Measurements from ENCODE around the gene HSD3B7.

The HSD3B7 gene

DNA sequence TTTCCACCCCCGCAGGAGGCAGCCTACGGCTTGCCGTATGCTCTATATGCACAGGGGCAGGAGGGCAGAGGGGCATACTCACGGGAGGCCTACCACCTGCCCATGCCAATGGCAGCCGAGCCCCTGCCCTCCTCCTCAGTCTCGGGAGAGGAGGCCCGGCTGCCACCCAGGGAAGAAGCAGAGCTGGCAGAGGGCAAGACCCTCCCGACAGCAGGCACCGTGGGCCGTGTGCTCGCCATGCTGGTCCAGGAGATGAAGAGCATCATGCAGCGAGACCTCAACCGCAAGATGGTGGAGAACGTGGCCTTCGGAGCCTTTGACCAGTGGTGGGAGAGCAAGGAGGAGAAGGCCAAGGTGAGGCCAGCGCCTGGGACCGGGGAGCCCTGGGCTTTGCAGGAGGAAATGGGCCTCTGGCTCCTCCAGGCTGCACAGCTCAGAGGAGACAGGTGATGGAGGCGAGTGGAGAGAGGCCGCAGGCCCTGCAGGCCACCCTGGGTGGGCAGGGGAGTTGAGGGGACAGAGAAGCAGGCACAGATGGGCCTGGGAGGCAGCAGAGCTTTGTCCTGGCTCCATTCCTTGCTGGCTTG is 18.9 kb upstream of the HSD3B7 start:
- H3K36me3 ChIP-seq (ENCODE audit: insufficient read depth, low read length) = peaks cover 35% of the 10 kb centered on the region
- no peaks in the 10 kb centered on the region for H3K9me3 ChIP-seq (ENCODE audit: control insufficient read depth, insufficient read depth, low read length)
- H3K4me1 ChIP-seq (ENCODE audit: insufficient read depth, low read length) = no peaks in the 10 kb centered on the region
- no peak overlapping the region; the same call in 1 of the 2 replicates for H3K9ac ChIP-seq (ENCODE audit: low read depth, low read length)

GRCh38 chr16:30967795-30968194 is 17.2 kb upstream of the HSD3B7 start:
- Histone ChIP-seq H3K9me3 (ENCODE audit: control insufficient read depth, insufficient read depth, low read length) (no peaks in the 10 kb centered on the region), H3K36me3 (ENCODE audit: insufficient read depth, low read length) (peaks cover 36% of the 10 kb centered on the region), H3K4me1 (ENCODE audit: insufficient read depth, low read length) (no peaks in the 10 kb centered on the region), H3K9ac (ENCODE audit: low read depth, low read length) (no peak overlapping the region)

- Histone ChIP-seq H3K4me1 (ENCODE audit: insufficient read depth, low read length) (no peaks in the 10 kb centered on the region), H3K9me3 (ENCODE audit: control insufficient read depth, insufficient read depth, low read length) (no peaks in the 10 kb centered on the region), H3K36me3 (ENCODE audit: insufficient read depth, low read length) (peaks cover 40% of the 10 kb centered on the region), H3K9ac (ENCODE audit: low read depth, low read length) (no peak overlapping the region)
Observed at GRCh38 chr16:30969246-30969842, 15.7 kb upstream of the HSD3B7 start.

- no peaks in the 10 kb centered on the region for H3K9me3 ChIP-seq (ENCODE audit: control insufficient read depth, insufficient read depth, low read length)
- H3K4me1 ChIP-seq (ENCODE audit: insufficient read depth, low read length) = no peaks in the 10 kb centered on the region
- H3K36me3 ChIP-seq (ENCODE audit: insufficient read depth, low read length) = peaks cover 38% of the 10 kb centered on the region
- no peak overlapping the region for H3K9ac ChIP-seq (ENCODE audit: low read depth, low read length)
Observed at GRCh38 chr16:30971298-30971697, 13.7 kb upstream of the HSD3B7 start.

DNA sequence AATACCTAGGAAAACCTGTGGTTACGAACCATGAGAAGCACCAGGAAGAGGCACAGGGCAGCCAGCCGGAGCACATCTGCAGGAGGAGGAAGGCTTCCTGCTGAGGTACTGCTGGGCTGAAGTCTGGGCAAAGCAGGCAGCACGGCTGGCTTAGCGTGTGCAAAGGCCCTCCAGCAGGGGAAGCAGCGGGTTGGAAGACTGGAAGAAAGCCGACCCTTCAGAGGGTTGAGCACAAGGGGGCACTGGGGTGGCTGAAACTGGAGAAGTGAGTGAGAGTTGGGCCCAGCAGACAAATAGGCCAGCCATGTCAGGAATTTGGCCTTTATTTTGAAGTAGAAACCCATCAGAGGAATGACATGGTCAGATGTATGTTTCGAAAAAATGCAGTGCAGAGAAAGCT is 12.1 kb upstream of the HSD3B7 start:
- no peaks in the 10 kb centered on the region for H3K9me3 ChIP-seq (ENCODE audit: control insufficient read depth, insufficient read depth, low read length)
- no peak overlapping the region for H3K9ac ChIP-seq (ENCODE audit: low read depth, low read length)
- H3K4me1 ChIP-seq (ENCODE audit: insufficient read depth, low read length) = no peaks in the 10 kb centered on the region
- peaks cover 32% of the 10 kb centered on the region for H3K36me3 ChIP-seq (ENCODE audit: insufficient read depth, low read length)

DNA sequence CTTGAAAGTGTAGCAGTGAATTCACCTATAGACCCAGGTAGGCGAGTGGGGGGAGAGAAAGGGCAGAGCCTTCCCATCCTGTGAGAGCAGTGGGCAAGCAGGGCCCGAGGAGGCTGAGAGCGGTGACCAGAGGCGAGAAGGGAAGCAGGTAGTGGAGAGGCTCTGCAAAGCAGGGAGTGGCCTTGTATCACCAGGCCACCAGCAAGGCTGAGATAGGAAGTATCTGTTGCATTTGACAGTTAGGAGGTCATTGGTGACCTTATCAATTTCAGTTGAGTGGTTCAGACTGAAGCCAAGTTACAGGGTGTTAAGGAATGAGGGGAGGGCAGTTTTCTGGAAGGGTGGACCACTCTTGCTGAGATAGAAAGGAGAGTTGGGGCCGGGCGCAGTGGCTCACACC is 10.7 kb upstream of the HSD3B7 start:
- H3K9me3 ChIP-seq (ENCODE audit: control insufficient read depth, insufficient read depth, low read length) = no peaks in the 10 kb centered on the region
- no peak overlapping the region for H3K9ac ChIP-seq (ENCODE audit: low read depth, low read length)
- H3K36me3 ChIP-seq (ENCODE audit: insufficient read depth, low read length) = peaks cover 24% of the 10 kb centered on the region
- H3K4me1 ChIP-seq (ENCODE audit: insufficient read depth, low read length) = no peaks in the 10 kb centered on the region

DNA sequence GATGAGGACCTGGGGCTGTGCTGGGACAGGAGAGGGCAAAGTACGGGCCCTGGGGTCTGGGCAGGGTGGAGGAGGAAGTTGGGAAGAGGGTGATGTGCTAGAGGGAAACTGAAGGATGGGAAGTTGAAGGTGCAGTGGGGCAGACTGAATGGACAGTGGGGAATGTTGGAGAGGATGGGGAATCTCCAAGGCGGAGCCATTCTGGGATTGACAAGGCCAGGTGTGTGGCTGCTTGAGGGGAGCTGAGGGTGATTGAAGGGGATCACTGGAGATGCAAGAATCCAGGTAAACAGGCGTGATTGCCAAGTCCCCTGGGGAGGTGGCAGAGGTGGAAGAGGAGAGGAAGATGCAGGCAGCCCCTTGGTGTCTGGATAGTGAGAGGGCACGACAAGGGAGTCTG is 8.5 kb upstream of the HSD3B7 start:
- Histone ChIP-seq H3K9ac (ENCODE audit: low read depth, low read length) (no peak overlapping the region), H3K4me1 (ENCODE audit: insufficient read depth, low read length) (no peaks in the 10 kb centered on the region), H3K9me3 (ENCODE audit: control insufficient read depth, insufficient read depth, low read length) (no peaks in the 10 kb centered on the region), H3K36me3 (ENCODE audit: insufficient read depth, low read length) (peaks cover 17% of the 10 kb centered on the region)

DNA sequence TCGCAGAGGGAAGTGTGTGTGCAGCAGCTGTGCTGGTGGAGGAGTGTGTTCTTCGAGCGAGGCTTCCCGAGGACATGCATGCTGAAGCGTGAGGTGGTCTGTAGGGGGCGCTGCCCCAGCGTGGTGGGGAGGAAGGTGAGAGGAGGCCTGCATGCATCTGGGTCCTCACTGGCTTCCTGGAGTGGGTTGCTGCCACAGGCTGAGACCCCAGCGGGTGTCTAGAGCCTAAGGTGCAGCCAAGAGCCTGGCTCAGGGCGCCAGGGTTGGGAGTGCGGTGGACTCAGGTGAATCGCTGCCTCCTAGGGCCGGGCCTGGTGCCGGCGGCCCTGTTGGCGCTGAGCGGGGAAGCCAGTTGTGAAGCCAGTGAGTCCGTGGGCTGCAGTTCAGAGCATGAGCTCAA is 7.5 kb upstream of the HSD3B7 start:
- Histone ChIP-seq H3K4me1 (ENCODE audit: insufficient read depth, low read length) (no peaks in the 10 kb centered on the region), H3K36me3 (ENCODE audit: insufficient read depth, low read length) (peaks cover 12% of the 10 kb centered on the region), H3K9ac (ENCODE audit: low read depth, low read length) (no peak overlapping the region), H3K9me3 (ENCODE audit: control insufficient read depth, insufficient read depth, low read length) (no peaks in the 10 kb centered on the region)

- H3K9me3 ChIP-seq (ENCODE audit: control insufficient read depth, insufficient read depth, low read length) = no peaks in the 10 kb centered on the region
- H3K9ac ChIP-seq (ENCODE audit: low read depth, low read length) = no peak overlapping the region
- H3K4me1 ChIP-seq (ENCODE audit: insufficient read depth, low read length) = no peaks in the 10 kb centered on the region
- peaks cover 4% of the 10 kb centered on the region for H3K36me3 ChIP-seq (ENCODE audit: insufficient read depth, low read length)
Observed at GRCh38 chr16:30979170-30980022, 5.6 kb upstream of the HSD3B7 start.

DNA sequence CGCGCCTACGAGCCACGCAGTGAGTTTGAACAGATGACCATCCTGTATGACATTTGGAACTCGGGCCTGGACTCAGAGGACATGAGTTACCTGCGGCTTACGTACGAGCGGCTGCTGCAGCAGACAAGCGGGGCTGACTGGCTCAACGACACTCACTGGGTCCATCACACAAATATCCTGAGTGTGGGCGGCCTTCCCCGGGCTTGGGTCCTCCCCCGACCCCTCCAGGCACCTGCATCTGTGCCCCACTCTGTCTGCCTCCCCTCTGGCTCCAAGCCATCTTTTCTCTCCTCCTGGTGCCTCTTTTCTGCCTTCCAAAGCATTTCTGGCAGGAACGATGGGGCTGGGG is 5.0 kb upstream of the HSD3B7 start:
- Histone ChIP-seq H3K36me3 (ENCODE audit: insufficient read depth, low read length) (peaks cover 4% of the 10 kb centered on the region), H3K9ac (ENCODE audit: low read depth, low read length) (no peak overlapping the region), H3K9me3 (ENCODE audit: control insufficient read depth, insufficient read depth, low read length) (no peaks in the 10 kb centered on the region), H3K4me1 (ENCODE audit: insufficient read depth, low read length) (no peaks in the 10 kb centered on the region)

DNA sequence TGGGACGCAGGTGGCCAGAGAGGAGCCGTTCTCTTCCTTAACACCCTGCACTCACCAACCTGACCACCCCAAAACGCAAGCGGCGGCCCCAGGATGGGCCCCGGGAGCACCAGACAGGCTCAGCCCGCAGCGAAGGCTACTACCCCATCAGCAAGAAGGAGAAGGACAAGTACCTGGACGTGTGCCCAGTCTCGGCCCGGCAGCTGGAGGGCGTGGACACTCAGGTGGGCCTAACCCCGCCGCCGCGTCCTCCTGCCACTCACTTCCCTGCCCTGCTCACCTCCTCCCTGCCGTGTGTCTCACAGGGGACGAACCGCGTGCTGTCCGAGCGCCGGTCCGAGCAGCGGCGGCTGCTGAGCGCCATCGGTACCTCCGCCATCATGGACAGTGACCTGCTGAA is 4.6 kb upstream of the HSD3B7 start:
- Histone ChIP-seq H3K36me3 (ENCODE audit: insufficient read depth, low read length) (peaks cover 4% of the 10 kb centered on the region), H3K4me1 (ENCODE audit: insufficient read depth, low read length) (no peaks in the 10 kb centered on the region), H3K9me3 (ENCODE audit: control insufficient read depth, insufficient read depth, low read length) (no peaks in the 10 kb centered on the region), H3K9ac (ENCODE audit: low read depth, low read length) (no peak overlapping the region)

DNA sequence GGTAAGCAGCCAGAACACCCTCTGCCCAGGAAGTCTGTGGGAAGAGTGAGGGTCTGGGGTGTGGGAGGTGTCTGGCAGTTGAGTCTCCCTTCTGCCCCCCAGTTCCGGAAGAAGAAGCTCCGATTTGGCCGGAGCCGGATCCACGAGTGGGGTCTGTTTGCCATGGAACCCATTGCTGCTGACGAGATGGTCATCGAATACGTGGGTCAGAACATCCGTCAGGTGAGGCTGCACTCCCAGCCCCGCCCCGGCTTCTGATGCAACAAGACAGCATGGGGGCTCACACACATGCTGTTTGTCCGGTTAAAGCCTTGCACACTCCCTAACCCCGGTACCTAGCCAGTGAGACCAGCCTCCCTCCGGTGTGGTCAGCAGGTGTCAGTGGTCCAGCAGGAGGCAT is 4.0 kb upstream of the HSD3B7 start:
- Histone ChIP-seq H3K36me3 (ENCODE audit: insufficient read depth, low read length) (peaks cover 4% of the 10 kb centered on the region), H3K4me1 (ENCODE audit: insufficient read depth, low read length) (no peaks in the 10 kb centered on the region), H3K9ac (ENCODE audit: low read depth, low read length) (no peak overlapping the region), H3K9me3 (ENCODE audit: control insufficient read depth, insufficient read depth, low read length) (no peaks in the 10 kb centered on the region)

- H3K9ac ChIP-seq (ENCODE audit: low read depth, low read length) = no peak overlapping the region
- no peaks in the 10 kb centered on the region for H3K9me3 ChIP-seq (ENCODE audit: control insufficient read depth, insufficient read depth, low read length)
- no peaks in the 10 kb centered on the region for H3K4me1 ChIP-seq (ENCODE audit: insufficient read depth, low read length)
- H3K36me3 ChIP-seq (ENCODE audit: insufficient read depth, low read length) = peaks cover 4% of the 10 kb centered on the region; the same call in 1 of the 2 replicates
Observed at GRCh38 chr16:30982548-30983288, 2.3 kb upstream of the HSD3B7 start.

- peaks cover 4% of the 10 kb centered on the region; the same call in 1 of the 2 replicates for H3K36me3 ChIP-seq (ENCODE audit: insufficient read depth, low read length)
Observed at GRCh38 chr16:30983289-30983889, 1.6 kb upstream of the HSD3B7 start.

More at GRCh38 chr16:30983289-30983889, 1.6 kb upstream of the HSD3B7 start:
- Histone ChIP-seq H3K4me1 (ENCODE audit: insufficient read depth, low read length) (no peaks in the 10 kb centered on the region), H3K9me3 (ENCODE audit: control insufficient read depth, insufficient read depth, low read length) (no peaks in the 10 kb centered on the region), H3K9ac (ENCODE audit: low read depth, low read length) (no peak overlapping the region)
